GM12878 (cell line): ENCODE results near the gene CTNNA1. TPM values are rescaled to one million over a fixed set of nuclear protein-coding genes. Genes with fewer than 3 reads are reported as not detected.

Source experiments
- ATAC-seq: fragments of 200-7000 bp; cut with Tn5 transposase; 3 replicates; pipeline ENCODE4 v1.9.1; 2020; ENCODE audit warnings: mild to moderate bottlenecking, moderate library complexity
- BruUV-seq: library from RNA; stranded (reverse); fragments of 400-500 nt; replicated peaks from 2 replicates; lab custom pipeline; 2021; lab: Mats Ljungman, UMichigan
- CTCF ChIA-PET: fragments of 300-600 bp; sonication (Branson Sonifier 250); formaldehyde crosslinking; extraction: SDS; loops from one replicate; lab custom pipeline; 2021; ENCODE audit warnings: inconsistent platforms; lab: Yijun Ruan, JAX
- POLR2A ChIA-PET: fragments of 350-600 bp; formaldehyde crosslinking; extraction: SDS; loops from one replicate; lab custom pipeline; 2021; ENCODE audit warnings: inconsistent platforms; lab: Charles Lee
- RAD21 ChIA-PET: fragments of 300-600 bp; sonication (Branson Sonifier 250); formaldehyde crosslinking; loops from one replicate; lab custom pipeline; 2023; ENCODE audit warnings: antibody characterized with exemption; ENCODE audit not compliant: unreplicated experiment; lab: Charles Lee
- SMC1A ChIA-PET: fragments of 300-600 bp; sonication (Branson Sonifier 250); formaldehyde crosslinking; loops from one replicate; lab custom pipeline; 2023; ENCODE audit not compliant: unreplicated experiment, uncharacterized antibody; lab: Charles Lee
- DNase-seq: peaks from one replicate; pipeline ENCODE4 v3.0.0-alpha.2; 2011; ENCODE audit warnings: low read depth, low spot score
- FAIRE-seq: peaks from 3 replicates; lab custom pipeline; 2011; peaks lifted over from hg19 to GRCh38; lab: Jason Lieb, UNC
- H2AFZ ChIP-seq: 2 replicates; pipeline ENCODE4 v1.6.0; 2011; ENCODE audit warnings: low read depth, low read length, control low read depth; ENCODE audit not compliant: control insufficient read depth
- H3K27ac ChIP-seq: 2 replicates; pipeline ENCODE4 v1.5.1; 2011; ENCODE audit warnings: control low read depth; ENCODE audit not compliant: control insufficient read depth, insufficient read depth
- H3K27me3 ChIP-seq, 2 experiments: replicated peaks in 1 of 2; 2 replicates each; pipeline versions ENCODE4 v1.6.0 to v1.6.1; 2011; ENCODE audit warnings: low read length in 1 of 2; ENCODE audit not compliant: control insufficient read depth in 2 of 2, insufficient read depth in 2 of 2
- H3K36me3 ChIP-seq, 2 experiments: 2 replicates each; pipeline ENCODE4 v1.5.1; 2011; ENCODE audit warnings: low read length in 1 of 2; ENCODE audit not compliant: control insufficient read depth in 2 of 2, insufficient read depth in 2 of 2
- H3K4me1 ChIP-seq: 2 replicates; pipeline ENCODE4 v1.6.1; 2011; ENCODE audit warnings: mild to moderate bottlenecking, low read length, moderate library complexity, mixed read lengths; ENCODE audit not compliant: control insufficient read depth, insufficient read depth
- H3K4me2 ChIP-seq: 2 replicates; pipeline ENCODE4 v1.6.0; 2011; ENCODE audit warnings: control low read depth; ENCODE audit not compliant: control insufficient read depth, insufficient read depth
- H3K4me3 ChIP-seq: fragments of 200-600 bp; sonication (generic); 2 replicates; pipeline ENCODE4 v1.5.1; 2016
- H3K79me2 ChIP-seq: 2 replicates; pipeline ENCODE4 v1.6.0; 2011; ENCODE audit warnings: low read length; ENCODE audit not compliant: control insufficient read depth, insufficient read depth
- H3K9ac ChIP-seq: 2 replicates; pipeline ENCODE4 v1.8.0; 2011; ENCODE audit warnings: low read length, control low read depth, mixed read lengths; ENCODE audit not compliant: control insufficient read depth, insufficient read depth
- H3K9me3 ChIP-seq: replicated peaks from 3 replicates; pipeline ENCODE4 v1.5.1; 2011; ENCODE audit warnings: mild to moderate bottlenecking, low read length; ENCODE audit not compliant: control insufficient read depth, insufficient read depth
- H4K20me1 ChIP-seq: 2 replicates; pipeline ENCODE4 v1.6.0; 2011; ENCODE audit not compliant: control insufficient read depth, insufficient read depth
- ATF3 ChIP-seq: IDR thresholded peaks from 2 replicates; pipeline ENCODE4 v1.6.1; 2011; ENCODE audit warnings: low read depth, mild to moderate bottlenecking, low read length, moderate library complexity, borderline replicate concordance; ENCODE audit errors: extremely low read depth
- ATF7 ChIP-seq: fragments of 450-650 bp; IDR thresholded peaks from 2 replicates; pipeline ENCODE4 v1.6.1; 2016; ENCODE audit warnings: low read depth, mild to moderate bottlenecking
- CBFB ChIP-seq: IDR thresholded peaks from 2 replicates; pipeline ENCODE4 v1.6.1; 2016; ENCODE audit warnings: antibody characterized with exemption, low read depth
- DPF2 ChIP-seq: fragments of 450-650 bp; IDR thresholded peaks from 2 replicates; pipeline ENCODE4 v1.6.1; 2017; ENCODE audit warnings: mild to moderate bottlenecking
- GABPA ChIP-seq: IDR thresholded peaks from 2 replicates; pipeline ENCODE4 v1.6.1; 2014; ENCODE audit warnings: antibody characterized with exemption, low read depth, mild to moderate bottlenecking, inconsistent platforms
- IRF5 ChIP-seq: fragments of 450-650 bp; IDR thresholded peaks from 2 replicates; pipeline ENCODE4 v1.6.1; 2017; ENCODE audit warnings: borderline replicate concordance
- MTA2 ChIP-seq: fragments of 450-650 bp; IDR thresholded peaks from 2 replicates; pipeline ENCODE4 v1.6.1; 2016; ENCODE audit warnings: low read depth, mild to moderate bottlenecking, moderate library complexity
- MXI1 ChIP-seq: fragments of 150-350 bp; IDR thresholded peaks from 2 replicates; pipeline ENCODE4 v1.6.1; 2011; ENCODE audit warnings: low read depth, mild to moderate bottlenecking, inconsistent platforms, low read length, improper control_type of control experiment
- TARDBP ChIP-seq: IDR thresholded peaks from 2 replicates; pipeline ENCODE4 v1.6.1; 2016; ENCODE audit warnings: borderline replicate concordance
- TBL1XR1 ChIP-seq: IDR thresholded peaks from 2 replicates; pipeline ENCODE4 v1.6.1; 2012; ENCODE audit warnings: low read depth, low read length, improper control_type of control experiment
- WGBS: methylation state at CpG from one replicate; pipeline ENCODE4 v1.1.6; 2016; ENCODE audit warnings: low lambda C conversion rate; ENCODE audit not compliant: insufficient replicate concordance, insufficient coverage; ENCODE audit errors: missing lambda C conversion rate; 5-methylcytosine and 5-hydroxymethylcytosine counted together
- in situ Hi-C: fragments of 300-500 bp; cut with MboI; formaldehyde crosslinking; loops from 9 replicates; pipeline ENCODE4 v1.14.3; 2018; ENCODE audit warnings: mixed read lengths
- intact Hi-C: fragments of 100-400 bp; cut with micrococcal nuclease; formaldehyde crosslinking; loops from one replicate; pipeline ENCODE4 v1.14.2; 2022; ENCODE audit not compliant: unreplicated experiment
- polyA plus RNA-seq, 11 experiments: library from polyadenylated mRNA; depleted of rRNA in 4 of 11; unstranded in 6 of 11; stranded (reverse) in 5 of 11; fragments of >200 nt; fragmentation: Nextera tagmentation in 4 of 11; fragmentation: Illumina TruSeq in 1 of 11; extraction: Ambion mirVana in 4 of 11; extraction: Trizol in 1 of 11; gene quantifications; 1 replicate in 1 of 11; 2 replicates in 10 of 11; pipeline versions ENCODE4 v1.2.1 to v1.2.3, GENCODE V29; 2011 to 2016; ENCODE audit warnings: inconsistent platforms in 2 of 11, missing spikeins in 2 of 11, low read depth in 1 of 11
- total RNA-seq, 4 experiments: library from RNA; depleted of rRNA in 3 of 4; stranded (reverse); fragments of >200 nt in 3 of 4; fragmentation: Illumina TruSeq in 1 of 4; extraction: Trizol in 1 of 4; gene quantifications; 2 replicates each; pipeline versions ENCODE4 v1.2.1 to v1.2.3, GENCODE V29; 2013 to 2021
- TF ChIP-seq, protein P1 (sequence below): fragments of 450-650 bp; IDR thresholded peaks from 2 replicates; pipeline ENCODE4 v1.6.1; 2017; ENCODE audit warnings: mild to moderate bottlenecking
- TF ChIP-seq, protein P2 (sequence below): fragments of 450-650 bp; IDR thresholded peaks from 2 replicates; pipeline ENCODE4 v1.6.1; 2017; ENCODE audit warnings: low read depth, mild to moderate bottlenecking, moderate library complexity
- TF ChIP-seq, protein P3 (sequence below): IDR thresholded peaks from 2 replicates; pipeline ENCODE4 v1.6.1; 2011; ENCODE audit warnings: borderline replicate concordance, low read depth, mild to moderate bottlenecking, moderate library complexity, low read length; ENCODE audit not compliant: insufficient read depth, poor library complexity, severe bottlenecking

CTNNA1 gene
- total and polyA plus RNA-seq, 10 of the 15 experiments (the other 5 are each of a cell fraction or from before 2014, with no cell fraction given): 32.6 to 104 (median 57.7) TPM

GRCh38 chr5:138960145-138960692, 207.0 kb downstream of the CTNNA1 start:
- H3K79me2 ChIP-seq: no peaks in the 10 kb centered on the region
- no peak overlapping the region for H3K4me2 ChIP-seq
- no TSS peak for BruUV-seq
- FAIRE-seq (no peak), DNase-seq (no peak), ATAC-seq (no peak)
- H3K27ac ChIP-seq: no peak overlapping the region
- intact Hi-C loops (no loop called here), in situ Hi-C loops (no loop called here)
- ChIA-PET POLR2A (interaction anchor here (0.6 kb wide), 1 partner anchor 39 kb away, joined by 7 read pairs; no protein-coding TSS in a partner anchor), SMC1A (no interaction called here), CTCF (no interaction called here), RAD21 (no interaction called here)
- no peak overlapping the region for H2AFZ ChIP-seq
- H3K9me3 ChIP-seq: no peaks in the 10 kb centered on the region
- peaks cover 0 to 14% of the 10 kb centered on the region in 2 experiments; a peak in 1 of 4 replicates for H3K36me3 ChIP-seq
- no peaks in the 10 kb centered on the region for H3K4me1 ChIP-seq
- TF ChIP-seq TARDBP (no peak), ATF3 (no peak), CBFB (no peak), DPF2 (no peak), IRF5 (no peak), GABPA (no peak), MTA2 (no peak), MXI1 (no peak), TBL1XR1 (no peak), ATF7 (no peak)
- TF ChIP-seq, protein P1, sequence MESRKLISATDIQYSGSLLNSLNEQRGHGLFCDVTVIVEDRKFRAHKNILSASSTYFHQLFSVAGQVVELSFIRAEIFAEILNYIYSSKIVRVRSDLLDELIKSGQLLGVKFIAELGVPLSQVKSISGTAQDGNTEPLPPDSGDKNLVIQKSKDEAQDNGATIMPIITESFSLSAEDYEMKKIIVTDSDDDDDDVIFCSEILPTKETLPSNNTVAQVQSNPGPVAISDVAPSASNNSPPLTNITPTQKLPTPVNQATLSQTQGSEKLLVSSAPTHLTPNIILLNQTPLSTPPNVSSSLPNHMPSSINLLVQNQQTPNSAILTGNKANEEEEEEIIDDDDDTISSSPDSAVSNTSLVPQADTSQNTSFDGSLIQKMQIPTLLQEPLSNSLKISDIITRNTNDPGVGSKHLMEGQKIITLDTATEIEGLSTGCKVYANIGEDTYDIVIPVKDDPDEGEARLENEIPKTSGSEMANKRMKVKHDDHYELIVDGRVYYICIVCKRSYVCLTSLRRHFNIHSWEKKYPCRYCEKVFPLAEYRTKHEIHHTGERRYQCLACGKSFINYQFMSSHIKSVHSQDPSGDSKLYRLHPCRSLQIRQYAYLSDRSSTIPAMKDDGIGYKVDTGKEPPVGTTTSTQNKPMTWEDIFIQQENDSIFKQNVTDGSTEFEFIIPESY: no peak
- TF ChIP-seq, protein P2, sequence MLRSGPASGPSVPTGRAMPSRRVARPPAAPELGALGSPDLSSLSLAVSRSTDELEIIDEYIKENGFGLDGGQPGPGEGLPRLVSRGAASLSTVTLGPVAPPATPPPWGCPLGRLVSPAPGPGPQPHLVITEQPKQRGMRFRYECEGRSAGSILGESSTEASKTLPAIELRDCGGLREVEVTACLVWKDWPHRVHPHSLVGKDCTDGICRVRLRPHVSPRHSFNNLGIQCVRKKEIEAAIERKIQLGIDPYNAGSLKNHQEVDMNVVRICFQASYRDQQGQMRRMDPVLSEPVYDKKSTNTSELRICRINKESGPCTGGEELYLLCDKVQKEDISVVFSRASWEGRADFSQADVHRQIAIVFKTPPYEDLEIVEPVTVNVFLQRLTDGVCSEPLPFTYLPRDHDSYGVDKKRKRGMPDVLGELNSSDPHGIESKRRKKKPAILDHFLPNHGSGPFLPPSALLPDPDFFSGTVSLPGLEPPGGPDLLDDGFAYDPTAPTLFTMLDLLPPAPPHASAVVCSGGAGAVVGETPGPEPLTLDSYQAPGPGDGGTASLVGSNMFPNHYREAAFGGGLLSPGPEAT: no peak
- TF ChIP-seq, protein P3, sequence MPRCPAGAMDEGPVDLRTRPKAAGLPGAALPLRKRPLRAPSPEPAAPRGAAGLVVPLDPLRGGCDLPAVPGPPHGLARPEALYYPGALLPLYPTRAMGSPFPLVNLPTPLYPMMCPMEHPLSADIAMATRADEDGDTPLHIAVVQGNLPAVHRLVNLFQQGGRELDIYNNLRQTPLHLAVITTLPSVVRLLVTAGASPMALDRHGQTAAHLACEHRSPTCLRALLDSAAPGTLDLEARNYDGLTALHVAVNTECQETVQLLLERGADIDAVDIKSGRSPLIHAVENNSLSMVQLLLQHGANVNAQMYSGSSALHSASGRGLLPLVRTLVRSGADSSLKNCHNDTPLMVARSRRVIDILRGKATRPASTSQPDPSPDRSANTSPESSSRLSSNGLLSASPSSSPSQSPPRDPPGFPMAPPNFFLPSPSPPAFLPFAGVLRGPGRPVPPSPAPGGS: no peak
- H3K4me3 ChIP-seq: no peak overlapping the region
- WGBS: 94% methylated on average over 5 of the region's 5 CpGs
- no peaks in the 10 kb centered on the region for H4K20me1 ChIP-seq
- H3K9ac ChIP-seq: no peak overlapping the region
- H3K27me3 ChIP-seq: no peaks in the 10 kb centered on the region
